ENCODE measurements around the gene PODNL1. TPM values are rescaled to one million over a fixed set of nuclear protein-coding genes. Genes with fewer than 3 reads are reported as not detected.
A peak's percentile ranks its signal among the peaks of the same experiment; 100 is the strongest.

The PODNL1 gene
- total and polyA plus RNA-seq, 2 of the 13 experiments (the other 11 are each of a cell fraction or from before 2014, with no cell fraction given): 0.18 TPM; not detected in 1

GRCh38 chr19:13905634-13906520 lies 32.3 kb downstream of the PODNL1 start, which contains the start of the genes BRME1 and CC2D1A (continued):
- TF ChIP-seq CAMTA2 (CRISPR knock-in tag; IDR thresholded peaks at IDR 0.05; ENCODE audit: borderline replicate concordance) (peak; percentile 17; the same call in 1 of the 2 replicates), NFKBIZ (CRISPR knock-in tag; IDR thresholded peaks at IDR 0.05) (peak; percentile 70; the same call in 1 of the 2 replicates), LRRFIP1 (CRISPR knock-in tag; conservative IDR thresholded peaks at IDR 0.05) (no peak), YY1 (IDR thresholded peaks at IDR 0.05; ENCODE audit: insufficient read depth, insufficient replicate concordance, low read depth, low read length) (peak; percentile 74), ZNF569 (CRISPR knock-in tag; IDR thresholded peaks at IDR 0.05; ENCODE audit: borderline replicate concordance) (0 out of 2 replicates have a peak, but pooled peaks have one; percentile 43), ZFX (CRISPR knock-in tag; IDR thresholded peaks at IDR 0.05; ENCODE audit: low read depth) (peak; percentile 94), ZBTB43 (CRISPR knock-in tag; conservative IDR thresholded peaks at IDR 0.05) (peak; percentile 69; the same call in 1 of the 2 replicates), SMYD3 (CRISPR knock-in tag; IDR thresholded peaks at IDR 0.05) (no peak; the same call in 1 of the 2 replicates), THYN1 (CRISPR knock-in tag; IDR thresholded peaks at IDR 0.05; ENCODE audit: borderline replicate concordance, low read depth) (no peak), ZNF121 (CRISPR knock-in tag; IDR thresholded peaks at IDR 0.05) (no peak), GABPA (IDR thresholded peaks at IDR 0.05; ENCODE audit: low read depth, low read length) (no peak), GABPA (CRISPR knock-in tag; IDR thresholded peaks at IDR 0.05; ENCODE audit: low read depth) (0 out of 2 replicates have a peak, but pooled peaks have one; percentile 17), NAIF1 (CRISPR knock-in tag; IDR thresholded peaks at IDR 0.05; ENCODE audit: borderline replicate concordance) (peak; percentile 54; the same call in 1 of the 2 replicates), SRSF9 (IDR thresholded peaks at IDR 0.05; ENCODE audit: borderline replicate concordance, insufficient read depth, low read depth, low read length, poor library complexity, severe bottlenecking) (no peak), HNF4G (IDR thresholded peaks at IDR 0.05; ENCODE audit: borderline replicate concordance, low read depth, low read length) (no peak), HNF4G (CRISPR knock-in tag; IDR thresholded peaks at IDR 0.05; ENCODE audit: borderline replicate concordance, low read depth) (no peak), STAT6 (CRISPR knock-in tag; IDR thresholded peaks at IDR 0.05; ENCODE audit: borderline replicate concordance) (peak; percentile 84; the same call in 1 of the 2 replicates)
